Activated T-cell treated with anti-CD3 and anti-CD28 coated beads, Interleukin-2, amount 50 U/mL, for 24 hours (primary cell): ENCODE measurements around the gene HIVEP3.
A peak's percentile ranks its signal among the peaks of the same experiment; 100 is the strongest.
"Not testable (repeated sequence)": the region's sequence is repeated elsewhere in the genome, so short reads cannot be mapped to it uniquely, and the experiment has no call there.

Experiments used
- DNase-seq: peaks from one replicate; pipeline ENCODE4 v3.0.0-alpha.2; 2020
- H3K27ac Mint-ChIP-seq: 2 replicates; pipeline ENCODE4 v1.8.0; 2020; ENCODE audit warnings: mild to moderate bottlenecking, mixed read lengths
- H3K27me3 Mint-ChIP-seq: 2 replicates; pipeline ENCODE4 v1.8.0; 2020; ENCODE audit warnings: mixed read lengths
- H3K36me3 Mint-ChIP-seq: 2 replicates; pipeline ENCODE4 v1.8.0; 2020; ENCODE audit warnings: low read depth, mixed read lengths
- H3K4me1 Mint-ChIP-seq: 2 replicates; pipeline ENCODE4 v1.8.0; 2020; ENCODE audit warnings: low read depth, mixed read lengths
- H3K4me3 Mint-ChIP-seq: 2 replicates; pipeline ENCODE4 v1.8.0; 2020; ENCODE audit warnings: mild to moderate bottlenecking, moderate library complexity, mixed read lengths
- H3K9me3 Mint-ChIP-seq: 2 replicates; pipeline ENCODE4 v1.8.0; 2020; ENCODE audit warnings: mixed read lengths

Gene HIVEP3

GRCh38 chr1:41939194-41939593 lies 20.5 kb upstream of the HIVEP3 start:
- Mint-ChIP-seq H3K27me3 (no peaks in the 10 kb centered on the region), H3K9me3 (peaks cover 11% of the 10 kb centered on the region), H3K27ac (no peak overlapping the region), H3K36me3 (peaks cover 1% of the 10 kb centered on the region), H3K4me1 (peaks cover 21% of the 10 kb centered on the region), H3K4me3 (no peak overlapping the region)
- no peak for DNase-seq

- peaks cover 40% of the 10 kb centered on the region for H3K4me1 Mint-ChIP-seq
- peak; percentile 54 for DNase-seq
- H3K36me3 Mint-ChIP-seq, result no peaks in the 10 kb centered on the region
- no peak overlapping the region for H3K4me3 Mint-ChIP-seq
- no peaks in the 10 kb centered on the region for H3K27me3 Mint-ChIP-seq
- H3K27ac Mint-ChIP-seq, result peak overlapping the region; percentile 77
- H3K9me3 Mint-ChIP-seq, result peaks cover 8% of the 10 kb centered on the region
Observed at GRCh38 chr1:41936107-41936506, 17.4 kb upstream of the HIVEP3 start.

- Mint-ChIP-seq H3K9me3 (peaks cover 8% of the 10 kb centered on the region), H3K27me3 (no peaks in the 10 kb centered on the region), H3K4me1 (peaks cover 38% of the 10 kb centered on the region), H3K27ac (no peak overlapping the region), H3K36me3 (no peaks in the 10 kb centered on the region), H3K4me3 (no peak overlapping the region)
- DNase-seq, result no peak
Observed at GRCh38 chr1:41935226-41935625, 16.5 kb upstream of the HIVEP3 start.

- Mint-ChIP-seq H3K27ac (no peak overlapping the region), H3K4me3 (no peak overlapping the region), H3K27me3 (no peaks in the 10 kb centered on the region), H3K36me3 (no peaks in the 10 kb centered on the region), H3K4me1 (peaks cover 36% of the 10 kb centered on the region), H3K9me3 (peaks cover 6% of the 10 kb centered on the region)
- DNase-seq, result no peak
Observed at GRCh38 chr1:41933106-41933505, 14.4 kb upstream of the HIVEP3 start.

- Mint-ChIP-seq H3K4me1 (peaks cover 38% of the 10 kb centered on the region), H3K27me3 (no peaks in the 10 kb centered on the region), H3K9me3 (peaks cover 3% of the 10 kb centered on the region), H3K36me3 (no peaks in the 10 kb centered on the region), H3K4me3 (no peak overlapping the region), H3K27ac (no peak overlapping the region)
- DNase-seq, result no peak
Observed at GRCh38 chr1:41931578-41931977, 12.9 kb upstream of the HIVEP3 start.

- Mint-ChIP-seq H3K9me3 (peaks cover 5% of the 10 kb centered on the region), H3K4me3 (no peak overlapping the region), H3K27ac (no peak overlapping the region), H3K36me3 (no peaks in the 10 kb centered on the region), H3K4me1 (peaks cover 10% of the 10 kb centered on the region), H3K27me3 (no peaks in the 10 kb centered on the region)
- DNase-seq, result no peak
Observed at GRCh38 chr1:41927118-41927517, 8.4 kb upstream of the HIVEP3 start.

GRCh38 chr1:41925712-41926111 lies 7.0 kb upstream of the HIVEP3 start:
- Mint-ChIP-seq H3K9me3 (peaks cover 8% of the 10 kb centered on the region), H3K27me3 (no peaks in the 10 kb centered on the region), H3K27ac (no peak overlapping the region), H3K36me3 (no peaks in the 10 kb centered on the region), H3K4me1 (peaks cover 11% of the 10 kb centered on the region), H3K4me3 (no peak overlapping the region)
- no peak for DNase-seq

GRCh38 chr1:41924911-41925310 lies 6.2 kb upstream of the HIVEP3 start:
- no peak overlapping the region for H3K27ac Mint-ChIP-seq
- H3K4me3 Mint-ChIP-seq, result no peak overlapping the region
- DNase-seq, result no peak
- H3K4me1 Mint-ChIP-seq, result peaks cover 19% of the 10 kb centered on the region
- no peaks in the 10 kb centered on the region for H3K36me3 Mint-ChIP-seq
- peaks cover 8% of the 10 kb centered on the region for H3K9me3 Mint-ChIP-seq
- H3K27me3 Mint-ChIP-seq, result no peaks in the 10 kb centered on the region

GRCh38 chr1:41921271-41921670 lies 2.5 kb upstream of the HIVEP3 start:
- not testable (repeated sequence) for DNase-seq, H3K36me3 Mint-ChIP-seq, H3K9me3 Mint-ChIP-seq, H3K4me3 Mint-ChIP-seq, H3K27ac Mint-ChIP-seq, H3K27me3 Mint-ChIP-seq
- H3K4me1 Mint-ChIP-seq, result peaks cover 45% of the 10 kb centered on the region

GRCh38 chr1:41920658-41921057 lies 1.9 kb upstream of the HIVEP3 start:
- Mint-ChIP-seq H3K9me3 (peaks cover 8% of the 10 kb centered on the region), H3K4me3 (peak overlapping the region; percentile 86), H3K27me3 (no peaks in the 10 kb centered on the region), H3K36me3 (no peaks in the 10 kb centered on the region), H3K4me1 (peaks cover 50% of the 10 kb centered on the region), H3K27ac (peak overlapping the region; percentile 97)
- no peak for DNase-seq

- DNase-seq, result peak; percentile 81
Observed at GRCh38 chr1:41919764-41920397, 1.2 kb upstream of the HIVEP3 start.

GRCh38 chr1:41919131-41919530 lies 409 bp upstream of the HIVEP3 start:
- no peaks in the 10 kb centered on the region for H3K27me3 Mint-ChIP-seq
- H3K9me3 Mint-ChIP-seq, result peaks cover 6% of the 10 kb centered on the region
- H3K4me3 Mint-ChIP-seq, result peak overlapping the region; percentile 86
- H3K4me1 Mint-ChIP-seq, result peaks cover 63% of the 10 kb centered on the region
- peak overlapping the region; percentile 97 for H3K27ac Mint-ChIP-seq
- H3K36me3 Mint-ChIP-seq, result no peaks in the 10 kb centered on the region
- no peak for DNase-seq

More at GRCh38 chr1:41919764-41920397, 1.2 kb upstream of the HIVEP3 start:
- H3K4me3 Mint-ChIP-seq, result peak overlapping the region; percentile 86
- peaks cover 8% of the 10 kb centered on the region for H3K9me3 Mint-ChIP-seq
- no peaks in the 10 kb centered on the region for H3K36me3 Mint-ChIP-seq
- H3K27ac Mint-ChIP-seq, result peak overlapping the region; percentile 97
- no peaks in the 10 kb centered on the region for H3K27me3 Mint-ChIP-seq
- H3K4me1 Mint-ChIP-seq, result peaks cover 57% of the 10 kb centered on the region

- H3K4me1 Mint-ChIP-seq, result peaks cover 74% of the 10 kb centered on the region
- H3K9me3 Mint-ChIP-seq, result peaks cover 3% of the 10 kb centered on the region
- no peaks in the 10 kb centered on the region for H3K36me3 Mint-ChIP-seq
- no peaks in the 10 kb centered on the region for H3K27me3 Mint-ChIP-seq
- H3K27ac Mint-ChIP-seq, result peak overlapping the region; percentile 64
- DNase-seq, result peak; percentile 70
- peak overlapping the region; percentile 75 for H3K4me3 Mint-ChIP-seq
Observed at GRCh38 chr1:41917835-41918449, 780 bp downstream of the HIVEP3 start.

GRCh38 chr1:41917076-41917475 lies 1.6 kb downstream of the HIVEP3 start:
- DNase-seq, result no peak
- H3K27ac Mint-ChIP-seq, result peak overlapping the region; percentile 40
- peaks cover 3% of the 10 kb centered on the region for H3K9me3 Mint-ChIP-seq
- H3K36me3 Mint-ChIP-seq, result no peaks in the 10 kb centered on the region
- H3K4me1 Mint-ChIP-seq, result peaks cover 83% of the 10 kb centered on the region
- peak overlapping the region; percentile 75 for H3K4me3 Mint-ChIP-seq
- H3K27me3 Mint-ChIP-seq, result no peaks in the 10 kb centered on the region

GRCh38 chr1:41915786-41916571 lies 2.7 kb downstream of the HIVEP3 start:
- Mint-ChIP-seq H3K27me3 (no peaks in the 10 kb centered on the region), H3K9me3 (peaks cover 2% of the 10 kb centered on the region), H3K4me3 (no peak overlapping the region), H3K36me3 (no peaks in the 10 kb centered on the region), H3K27ac (peak overlapping the region; percentile 45), H3K4me1 (peaks cover 85% of the 10 kb centered on the region)
- DNase-seq, result no peak
